Panc1 (cell line): ENCODE data around the gene MADCAM1. TPM values are rescaled to one million over a fixed set of nuclear protein-coding genes. Genes with fewer than 3 reads are reported as not detected.

Source experiments
- ATAC-seq: fragments of 200-7000 bp; cut with Tn5 transposase; 2 replicates; pipeline ENCODE4 v1.9.1; 2020; ENCODE audit warnings: mild to moderate bottlenecking, moderate library complexity
- BruUV-seq: library from RNA; stranded (reverse); fragments of 400-500 nt; replicated peaks from 2 replicates; lab custom pipeline; 2021; lab: Mats Ljungman, UMichigan
- CTCF ChIA-PET: fragments of 300-600 bp; sonication (Branson Sonifier 250); formaldehyde crosslinking; loops from one replicate; lab custom pipeline; 2022; ENCODE audit warnings: antibody characterized with exemption; lab: Charles Lee
- POLR2A ChIA-PET: fragments of 300-600 bp; sonication (Branson Sonifier 250); formaldehyde crosslinking; loops from one replicate; lab custom pipeline; 2022; ENCODE audit warnings: antibody characterized with exemption; lab: Charles Lee
- DNase-seq: peaks from one replicate; pipeline ENCODE4 v3.0.0-alpha.2; 2010; ENCODE audit warnings: low read depth, low spot score
- H3K27ac ChIP-seq: 2 replicates; pipeline ENCODE4 v1.5.1; 2011; ENCODE audit warnings: mild to moderate bottlenecking, low read length, inconsistent platforms
- H3K27me3 ChIP-seq: fragments of 200-500 bp; sonication (Bioruptor generic); 2 replicates; pipeline ENCODE4 v1.6.0; 2014; ENCODE audit warnings: low read length, inconsistent platforms; ENCODE audit not compliant: control insufficient read depth, insufficient read depth
- H3K36me3 ChIP-seq: fragments of 200-500 bp; sonication (Bioruptor generic); 2 replicates; pipeline ENCODE4 v1.5.1; 2014; ENCODE audit warnings: inconsistent platforms, mild to moderate bottlenecking, low read length, moderate library complexity; ENCODE audit not compliant: control insufficient read depth, insufficient read depth
- H3K4me1 ChIP-seq: 2 replicates; pipeline ENCODE4 v1.5.1; 2011; ENCODE audit warnings: inconsistent platforms, mild to moderate bottlenecking, low read length, moderate library complexity; ENCODE audit not compliant: control insufficient read depth, insufficient read depth
- H3K4me3 ChIP-seq, 2 experiments: 2 replicates each; pipeline ENCODE4 v1.5.1; 2011 to 2012; ENCODE audit warnings: low read depth in 2 of 2, low read length in 2 of 2, mild to moderate bottlenecking in 2 of 2, inconsistent platforms in 1 of 2, moderate library complexity in 1 of 2
- H3K9me3 ChIP-seq: fragments of 200-500 bp; sonication (Bioruptor generic); 2 replicates; pipeline ENCODE4 v1.5.1; 2014; ENCODE audit warnings: low read depth, mild to moderate bottlenecking, inconsistent platforms, low read length, moderate library complexity; ENCODE audit not compliant: control insufficient read depth, insufficient read depth
- POLR2AphosphoS5 ChIP-seq: IDR thresholded peaks from 2 replicates; pipeline ENCODE4 v1.6.1; 2012; ENCODE audit warnings: mild to moderate bottlenecking, low read depth, low read length, moderate library complexity
- SIN3A ChIP-seq: IDR thresholded peaks from 2 replicates; pipeline ENCODE4 v1.6.1; 2012; ENCODE audit warnings: low read depth, mild to moderate bottlenecking, low read length, moderate library complexity, borderline replicate concordance; ENCODE audit not compliant: insufficient read depth
- TCF7L2 ChIP-seq: IDR thresholded peaks from 2 replicates; pipeline ENCODE4 v1.6.1; 2011; ENCODE audit warnings: mild to moderate bottlenecking, low read depth, low read length, inconsistent platforms
- in situ Hi-C: cut with HindIII; loops from 2 replicates; pipeline ENCODE4 v1.10.0; 2016; ENCODE audit warnings: low sequenced_read_pairs, low pct_unique_long_range_greater_than_20kb
- intact Hi-C: fragments of 100-400 bp; cut with micrococcal nuclease; formaldehyde crosslinking; loops from one replicate; pipeline ENCODE4 v1.10.0; 2022; ENCODE audit not compliant: unreplicated experiment
- total RNA-seq: library from RNA; stranded (reverse); gene quantifications from one replicate; pipeline ENCODE4 v1.2.1, GENCODE V29; 2021; ENCODE audit not compliant: unreplicated experiment
- TF ChIP-seq, protein P1 (sequence below): fragments of 450-650 bp; IDR thresholded peaks from 2 replicates; pipeline ENCODE4 v1.5.1; 2017; ENCODE audit warnings: mild to moderate bottlenecking
- TF ChIP-seq, protein P2 (sequence below), 2 experiments: IDR thresholded peaks; 2 replicates each; pipeline ENCODE4 v1.6.1; 2011 to 2012; ENCODE audit warnings: low read depth in 2 of 2, control low read depth in 1 of 2, low read length in 1 of 2, mild to moderate bottlenecking in 1 of 2, moderate library complexity in 1 of 2; ENCODE audit not compliant: insufficient read depth in 1 of 2

MADCAM1 gene
- total RNA-seq, 1 experiment from 2014 or later: 0.54 TPM

DNA sequence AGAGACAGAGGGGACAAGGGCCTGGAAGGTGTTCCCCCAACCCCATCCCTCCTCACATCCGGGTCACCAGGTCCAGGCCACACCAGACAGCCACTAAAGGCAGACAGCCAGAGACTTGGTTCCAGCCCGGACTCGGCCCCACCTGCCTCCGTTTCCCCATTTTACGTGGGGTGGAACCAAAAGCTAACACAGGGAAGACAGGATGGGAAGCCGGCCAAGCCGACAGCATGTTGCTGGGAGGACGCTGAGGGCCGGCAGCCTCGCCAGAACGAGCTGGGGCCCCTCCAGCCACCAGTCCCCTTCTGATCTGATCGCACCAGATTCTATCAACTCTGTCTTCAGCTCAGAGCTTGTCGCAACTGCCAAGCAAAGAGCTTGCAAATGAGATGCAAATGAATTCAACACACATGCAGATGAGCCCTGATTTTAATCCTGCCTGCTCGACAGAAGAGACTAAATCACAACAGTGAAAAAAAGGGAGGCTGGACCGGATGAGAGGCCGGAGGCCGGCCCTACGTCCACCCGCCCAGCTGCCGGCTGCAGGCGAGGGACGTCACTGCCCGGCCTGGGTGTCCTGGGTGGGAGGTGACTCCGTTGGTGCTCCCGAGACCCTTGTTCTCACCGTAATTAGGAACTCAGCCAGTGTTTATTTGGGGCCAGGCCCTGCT is 17.9 kb upstream of the MADCAM1 start:
- DNase-seq: no peak
- CTCF ChIA-PET: no interaction called here
- H3K9me3 ChIP-seq: no peaks in the 10 kb centered on the region
- in situ Hi-C loops: no loop called here
- intact Hi-C loops: no loop called here
- no peak overlapping the region for H3K27ac ChIP-seq
- BruUV-seq: no TSS peak
- POLR2A ChIA-PET: no interaction called here
- no peaks in the 10 kb centered on the region for H3K27me3 ChIP-seq
- H3K4me1 ChIP-seq: no peaks in the 10 kb centered on the region
- no peak overlapping the region for H3K4me3 ChIP-seq
- H3K36me3 ChIP-seq: no peaks in the 10 kb centered on the region
- TF ChIP-seq, protein P1, sequence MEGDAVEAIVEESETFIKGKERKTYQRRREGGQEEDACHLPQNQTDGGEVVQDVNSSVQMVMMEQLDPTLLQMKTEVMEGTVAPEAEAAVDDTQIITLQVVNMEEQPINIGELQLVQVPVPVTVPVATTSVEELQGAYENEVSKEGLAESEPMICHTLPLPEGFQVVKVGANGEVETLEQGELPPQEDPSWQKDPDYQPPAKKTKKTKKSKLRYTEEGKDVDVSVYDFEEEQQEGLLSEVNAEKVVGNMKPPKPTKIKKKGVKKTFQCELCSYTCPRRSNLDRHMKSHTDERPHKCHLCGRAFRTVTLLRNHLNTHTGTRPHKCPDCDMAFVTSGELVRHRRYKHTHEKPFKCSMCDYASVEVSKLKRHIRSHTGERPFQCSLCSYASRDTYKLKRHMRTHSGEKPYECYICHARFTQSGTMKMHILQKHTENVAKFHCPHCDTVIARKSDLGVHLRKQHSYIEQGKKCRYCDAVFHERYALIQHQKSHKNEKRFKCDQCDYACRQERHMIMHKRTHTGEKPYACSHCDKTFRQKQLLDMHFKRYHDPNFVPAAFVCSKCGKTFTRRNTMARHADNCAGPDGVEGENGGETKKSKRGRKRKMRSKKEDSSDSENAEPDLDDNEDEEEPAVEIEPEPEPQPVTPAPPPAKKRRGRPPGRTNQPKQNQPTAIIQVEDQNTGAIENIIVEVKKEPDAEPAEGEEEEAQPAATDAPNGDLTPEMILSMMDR: no peak
- TF ChIP-seq, protein P2, sequence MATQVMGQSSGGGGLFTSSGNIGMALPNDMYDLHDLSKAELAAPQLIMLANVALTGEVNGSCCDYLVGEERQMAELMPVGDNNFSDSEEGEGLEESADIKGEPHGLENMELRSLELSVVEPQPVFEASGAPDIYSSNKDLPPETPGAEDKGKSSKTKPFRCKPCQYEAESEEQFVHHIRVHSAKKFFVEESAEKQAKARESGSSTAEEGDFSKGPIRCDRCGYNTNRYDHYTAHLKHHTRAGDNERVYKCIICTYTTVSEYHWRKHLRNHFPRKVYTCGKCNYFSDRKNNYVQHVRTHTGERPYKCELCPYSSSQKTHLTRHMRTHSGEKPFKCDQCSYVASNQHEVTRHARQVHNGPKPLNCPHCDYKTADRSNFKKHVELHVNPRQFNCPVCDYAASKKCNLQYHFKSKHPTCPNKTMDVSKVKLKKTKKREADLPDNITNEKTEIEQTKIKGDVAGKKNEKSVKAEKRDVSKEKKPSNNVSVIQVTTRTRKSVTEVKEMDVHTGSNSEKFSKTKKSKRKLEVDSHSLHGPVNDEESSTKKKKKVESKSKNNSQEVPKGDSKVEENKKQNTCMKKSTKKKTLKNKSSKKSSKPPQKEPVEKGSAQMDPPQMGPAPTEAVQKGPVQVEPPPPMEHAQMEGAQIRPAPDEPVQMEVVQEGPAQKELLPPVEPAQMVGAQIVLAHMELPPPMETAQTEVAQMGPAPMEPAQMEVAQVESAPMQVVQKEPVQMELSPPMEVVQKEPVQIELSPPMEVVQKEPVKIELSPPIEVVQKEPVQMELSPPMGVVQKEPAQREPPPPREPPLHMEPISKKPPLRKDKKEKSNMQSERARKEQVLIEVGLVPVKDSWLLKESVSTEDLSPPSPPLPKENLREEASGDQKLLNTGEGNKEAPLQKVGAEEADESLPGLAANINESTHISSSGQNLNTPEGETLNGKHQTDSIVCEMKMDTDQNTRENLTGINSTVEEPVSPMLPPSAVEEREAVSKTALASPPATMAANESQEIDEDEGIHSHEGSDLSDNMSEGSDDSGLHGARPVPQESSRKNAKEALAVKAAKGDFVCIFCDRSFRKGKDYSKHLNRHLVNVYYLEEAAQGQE (IDR thresholded peaks at IDR 0.05; ENCODE audit: insufficient read depth in 1 of 2, low read depth in 2 of 2, low read length in 1 of 2): no peak
- TF ChIP-seq POLR2AphosphoS5: no peak
- TF ChIP-seq SIN3A: no peak
- no peak for TF ChIP-seq TCF7L2
- ATAC-seq: no peak

DNA sequence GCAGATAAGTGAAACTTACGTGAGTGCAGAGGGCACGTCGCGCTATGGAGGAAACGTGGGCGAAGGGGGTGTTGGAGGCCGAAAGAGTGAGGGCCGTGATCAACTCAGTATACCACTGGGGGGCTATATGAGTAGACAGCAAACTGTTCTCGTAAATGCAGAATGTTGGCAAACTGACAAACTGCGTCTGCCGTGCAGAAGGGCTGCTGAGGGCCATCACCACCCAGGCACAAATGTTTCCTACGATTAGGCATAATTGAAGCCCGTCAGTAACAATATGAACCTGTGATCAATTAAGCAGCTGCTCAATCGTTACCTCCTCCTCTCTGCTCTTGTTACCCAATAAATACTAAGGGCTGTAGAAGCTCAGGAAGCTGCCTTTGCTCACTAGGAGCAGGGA is 17.3 kb upstream of the MADCAM1 start:
- POLR2A ChIA-PET: no interaction called here
- BruUV-seq: no TSS peak
- CTCF ChIA-PET: no interaction called here

More for the DNA sequence above, 17.3 kb upstream of the MADCAM1 start:
- ATAC-seq (no peak), DNase-seq (no peak)
- no peak overlapping the region for H3K27ac ChIP-seq
- no peaks in the 10 kb centered on the region for H3K4me1 ChIP-seq
- no peak for TF ChIP-seq POLR2AphosphoS5
- TF ChIP-seq, protein P1: no peak
- TF ChIP-seq, protein P2 (IDR thresholded peaks at IDR 0.05; ENCODE audit: insufficient read depth in 1 of 2, low read depth in 2 of 2, low read length in 1 of 2): no peak
- no peak for TF ChIP-seq TCF7L2
- TF ChIP-seq SIN3A: no peak
- intact Hi-C loops (no loop called here), in situ Hi-C loops (no loop called here)
- H3K27me3 ChIP-seq: no peaks in the 10 kb centered on the region
- H3K36me3 ChIP-seq: no peaks in the 10 kb centered on the region
- no peak overlapping the region for H3K4me3 ChIP-seq
- H3K9me3 ChIP-seq: no peaks in the 10 kb centered on the region
